ENCODE measurements around the gene SST. TPM values are rescaled to one million over a fixed set of nuclear protein-coding genes. Genes with fewer than 3 reads are reported as not detected.
A peak's percentile ranks its signal among the peaks of the same experiment; 100 is the strongest.

SST gene
- total and polyA plus RNA-seq, 2 of the 13 experiments (the other 11 are each of a cell fraction or from before 2014, with no cell fraction given): not detected

GRCh38 chr3:187719628-187720336, 49.6 kb upstream of the SST start (continued):
- TF ChIP-seq ZNF143 (CRISPR knock-in tag; IDR thresholded peaks at IDR 0.05): no peak
- TF ChIP-seq IKZF5 (CRISPR knock-in tag; IDR thresholded peaks at IDR 0.05): 0 out of 2 replicates have a peak, but pooled peaks have one; percentile 65
- no peak for TF ChIP-seq ZNF713 (CRISPR knock-in tag; IDR thresholded peaks at IDR 0.05)
- TF ChIP-seq CSRNP2 (CRISPR knock-in tag; conservative IDR thresholded peaks at IDR 0.05; ENCODE audit: low read depth): no peak
- peak; percentile 60; the same call in 1 of the 2 replicates for TF ChIP-seq NFKB2 (CRISPR knock-in tag; IDR thresholded peaks at IDR 0.05; ENCODE audit: borderline replicate concordance)
- TF ChIP-seq STAG1 (CRISPR knock-in tag; IDR thresholded peaks at IDR 0.05): peak; percentile 17; the same call in 1 of the 2 replicates
- TF ChIP-seq FOSL1 (CRISPR knock-in tag; IDR thresholded peaks at IDR 0.05; ENCODE audit: borderline replicate concordance): no peak
- TF ChIP-seq ASH2L (IDR thresholded peaks at IDR 0.05; ENCODE audit: insufficient read length, low read depth, low read length): peak; percentile 23
- peak; percentile 81 for TF ChIP-seq HMG20A (CRISPR knock-in tag; IDR thresholded peaks at IDR 0.05; ENCODE audit: borderline replicate concordance)
- 0 out of 2 replicates have a peak, but pooled peaks have one; percentile 34 for TF ChIP-seq BRCA1 (CRISPR knock-in tag; IDR thresholded peaks at IDR 0.05)
- no peak for TF ChIP-seq SRSF4 (IDR thresholded peaks at IDR 0.05; ENCODE audit: low read depth, low read length, poor library complexity, severe bottlenecking)
- TF ChIP-seq EED (CRISPR knock-in tag; IDR thresholded peaks at IDR 0.05): peak; percentile 72; the same call in 1 of the 2 replicates
- TF ChIP-seq BRF2 (CRISPR knock-in tag; IDR thresholded peaks at IDR 0.05): peak; percentile 72; the same call in 1 of the 2 replicates
- TF ChIP-seq REXO4 (CRISPR knock-in tag; IDR thresholded peaks at IDR 0.05; ENCODE audit: borderline replicate concordance): no peak
- TF ChIP-seq ZFP36 (IDR thresholded peaks at IDR 0.05; ENCODE audit: borderline replicate concordance, low read depth, low read length, partially characterized antibody): no peak
- TF ChIP-seq PRDM15 (CRISPR knock-in tag; IDR thresholded peaks at IDR 0.05): no peak

Data from HepG2 (cell line).